ENCODE results near the gene CACNG4. TPM values are rescaled to one million over a fixed set of nuclear protein-coding genes. Genes with fewer than 3 reads are reported as not detected.
"Not testable (repeated sequence)": the region's sequence is repeated elsewhere in the genome, so short reads cannot be mapped to it uniquely, and the experiment has no call there.

CACNG4 gene
- polyA plus RNA-seq, 1 experiment = 0.25 TPM

GRCh38 chr17:66971730-66972441, 7.4 kb downstream of the CACNG4 start:
- CTCF ChIA-PET = no interaction called here
- POLR2A ChIA-PET = no interaction called here
- no peaks in the 10 kb centered on the region for H3K9me3 ChIP-seq (ENCODE audit: control insufficient read depth, insufficient read depth, low read length)
- DNase-seq (ENCODE audit: low read depth, low spot score) = no peak
- peaks cover 51% of the 10 kb centered on the region for H3K27me3 ChIP-seq (ENCODE audit: control insufficient read depth, insufficient read depth, low read length)
- no peak overlapping the region for H3K4me3 ChIP-seq (ENCODE audit: low read depth, low read length)
- TF ChIP-seq CTCF (IDR thresholded peaks at IDR 0.05; ENCODE audit: low read depth, low read length) = no peak
- H3K27ac ChIP-seq (ENCODE audit: low read depth, low read length) = no peak overlapping the region

- CTCF ChIA-PET; H3K9me3 ChIP-seq (ENCODE audit: control insufficient read depth, insufficient read depth, low read length); H3K4me3 ChIP-seq (ENCODE audit: low read depth, low read length); DNase-seq (ENCODE audit: low read depth, low spot score); H3K27ac ChIP-seq (ENCODE audit: low read depth, low read length); POLR2A ChIA-PET: not testable (repeated sequence)
- H3K27me3 ChIP-seq (ENCODE audit: control insufficient read depth, insufficient read depth, low read length) = peaks cover 47% of the 10 kb centered on the region
These were observed 7.9 kb downstream of the CACNG4 start for GRCh38 chr17:66972442-66972830.

- TF ChIP-seq CTCF (IDR thresholded peaks at IDR 0.05; ENCODE audit: low read depth, low read length) = no peak
- Histone ChIP-seq H3K27me3 (ENCODE audit: control insufficient read depth, insufficient read depth, low read length) (peaks cover 39% of the 10 kb centered on the region), H3K9me3 (ENCODE audit: control insufficient read depth, insufficient read depth, low read length) (no peaks in the 10 kb centered on the region), H3K27ac (ENCODE audit: low read depth, low read length) (no peak overlapping the region), H3K4me3 (ENCODE audit: low read depth, low read length) (no peak overlapping the region)
- ChIA-PET CTCF (interaction anchor here (1.6 kb wide), 1 partner anchor 248 kb away, joined by 4 read pairs; no protein-coding TSS in a partner anchor), POLR2A (no interaction called here)
- no peak for DNase-seq (ENCODE audit: low read depth, low spot score)
These were observed 10.7 kb downstream of the CACNG4 start for GRCh38 chr17:66975188-66975587.

GRCh38 chr17:66975614-66976378, 11.3 kb downstream of the CACNG4 start:
- 0 out of 2 replicates have a peak, but pooled peaks have one; percentile 13 for TF ChIP-seq CTCF (IDR thresholded peaks at IDR 0.05; ENCODE audit: low read depth, low read length)
- H3K27me3 ChIP-seq (ENCODE audit: control insufficient read depth, insufficient read depth, low read length) = peaks cover 35% of the 10 kb centered on the region
- no peaks in the 10 kb centered on the region for H3K9me3 ChIP-seq (ENCODE audit: control insufficient read depth, insufficient read depth, low read length)

GRCh38 chr17:66976379-66976663, 11.8 kb downstream of the CACNG4 start:
- no peak for TF ChIP-seq CTCF (IDR thresholded peaks at IDR 0.05; ENCODE audit: low read depth, low read length)
- Histone ChIP-seq H3K9me3 (ENCODE audit: control insufficient read depth, insufficient read depth, low read length) (no peaks in the 10 kb centered on the region), H3K27me3 (ENCODE audit: control insufficient read depth, insufficient read depth, low read length) (peaks cover 30% of the 10 kb centered on the region), H3K27ac (ENCODE audit: low read depth, low read length) (no peak overlapping the region), H3K4me3 (ENCODE audit: low read depth, low read length) (no peak overlapping the region)
- ChIA-PET POLR2A (no interaction called here), CTCF (no interaction called here)
- no peak for DNase-seq (ENCODE audit: low read depth, low spot score)

More at GRCh38 chr17:66975614-66976378, 11.3 kb downstream of the CACNG4 start:
- ChIA-PET CTCF (interaction anchor here (1.6 kb wide), 1 partner anchor 248 kb away, joined by 4 read pairs; no protein-coding TSS in a partner anchor), POLR2A (no interaction called here)
- no peak for DNase-seq (ENCODE audit: low read depth, low spot score)
- H3K27ac ChIP-seq (ENCODE audit: low read depth, low read length) = no peak overlapping the region
- H3K4me3 ChIP-seq (ENCODE audit: low read depth, low read length) = no peak overlapping the region
